HG03442 (cell line): ENCODE data around the gene EPOP.
A peak's percentile ranks its signal among the peaks of the same experiment; 100 is the strongest.

ENCODE experiments used
- ATAC-seq: cut with Tn5 transposase; IDR thresholded peaks from one replicate; pipeline ENCODE4 v1.9.1; 2021; ENCODE audit warnings: mild to moderate bottlenecking, moderate library complexity; ENCODE audit not compliant: unreplicated experiment

Gene EPOP

DNA sequence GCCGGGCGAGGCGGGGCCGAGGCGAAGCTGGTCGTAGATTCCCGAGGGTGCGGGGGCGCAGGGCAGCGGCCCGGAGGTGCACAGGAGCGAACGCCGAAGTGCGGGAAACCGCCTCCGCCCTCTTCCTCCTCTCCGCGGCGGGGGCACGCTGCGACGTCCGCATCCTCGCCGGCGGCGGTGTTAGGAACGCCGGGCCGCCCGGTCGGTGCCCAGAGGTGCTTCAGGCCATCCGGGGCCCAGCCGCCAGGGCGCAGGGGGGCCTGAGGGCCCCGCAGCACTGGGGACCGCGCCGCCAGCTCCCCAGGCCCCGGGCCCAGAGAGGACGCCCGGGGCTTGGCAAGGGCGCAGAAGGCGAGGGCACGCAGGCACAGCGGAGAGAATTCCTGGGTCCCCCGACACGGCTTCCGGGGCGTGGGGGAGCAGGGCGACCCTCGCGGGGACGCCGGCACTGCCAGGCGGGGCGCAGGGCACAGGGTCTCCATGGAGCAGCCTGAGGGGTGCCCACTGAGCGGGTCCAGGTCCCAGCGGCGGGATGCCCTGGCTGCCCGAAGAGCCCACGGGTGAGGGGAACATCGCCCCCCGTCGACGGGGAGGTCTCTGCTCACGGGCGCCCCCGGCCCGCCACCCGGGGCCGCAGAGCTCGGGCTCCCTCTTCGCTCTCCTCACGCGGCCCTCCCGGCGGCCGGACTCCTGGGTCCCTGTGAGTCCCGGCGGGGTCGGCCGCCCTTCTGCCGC lies 576 bp downstream of the EPOP start:
- ATAC-seq, result peak; percentile 23

DNA sequence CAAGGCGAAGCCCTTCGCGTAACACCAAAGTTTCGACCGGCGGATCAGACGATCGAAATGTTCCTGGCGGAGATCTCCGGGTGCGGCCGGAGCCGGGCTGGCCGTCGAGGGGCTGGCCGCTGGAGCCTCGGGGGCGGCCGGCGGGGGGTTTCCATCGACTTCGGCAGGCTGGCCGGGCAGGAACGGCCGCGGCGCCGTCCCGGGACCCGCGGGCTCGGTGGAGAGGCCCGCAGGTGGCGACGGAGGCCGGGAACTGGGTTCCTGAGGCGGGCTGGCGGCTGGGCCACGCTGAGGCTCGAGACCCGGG lies 1.1 kb downstream of the EPOP start:
- ATAC-seq, result no peak

DNA sequence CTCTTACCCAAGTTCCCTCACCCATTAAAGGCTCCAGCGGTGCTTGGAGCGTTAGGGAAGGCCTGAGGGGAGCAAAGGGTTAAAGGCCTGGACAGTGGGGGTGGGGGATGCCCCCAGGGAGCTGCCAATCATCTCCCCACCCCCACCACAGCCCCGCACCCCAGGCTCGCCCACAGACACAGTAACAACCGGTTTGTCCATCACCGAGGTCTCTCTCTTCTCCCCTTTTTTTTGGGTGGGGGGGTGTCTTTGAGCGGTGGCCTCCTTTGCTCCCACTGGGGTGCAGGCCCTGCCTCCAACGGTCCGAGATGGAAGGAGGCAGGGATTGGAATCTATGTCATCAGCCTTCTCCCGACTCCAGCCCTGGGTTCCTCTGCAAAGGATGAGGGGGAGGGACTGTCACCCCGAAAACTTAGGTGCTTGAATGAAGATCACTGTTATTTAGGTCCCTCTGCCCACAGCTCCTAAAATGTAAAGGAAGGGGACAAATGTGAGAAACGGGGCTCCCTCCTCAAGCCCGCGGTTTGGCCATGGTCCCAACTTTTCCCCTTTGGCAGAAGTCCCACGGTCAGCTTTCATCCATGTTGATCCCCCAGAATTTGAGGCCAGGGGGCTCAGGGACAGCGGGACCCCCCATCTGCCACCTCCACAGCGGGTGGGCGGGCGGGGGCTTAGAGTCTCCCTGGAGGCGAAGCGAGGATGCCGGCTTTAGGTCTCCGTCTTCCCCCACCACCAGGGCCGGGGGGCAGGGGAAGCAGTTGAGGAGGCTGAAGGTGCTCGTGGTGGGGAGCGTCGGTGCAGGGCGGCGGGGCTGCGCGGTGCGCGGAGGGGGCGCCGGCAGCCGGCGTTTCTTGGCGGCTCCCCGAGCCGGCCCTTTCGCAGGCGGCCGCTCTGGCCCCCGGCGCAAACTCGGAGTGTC lies 1.7 kb downstream of the EPOP start:
- no peak for ATAC-seq

DNA sequence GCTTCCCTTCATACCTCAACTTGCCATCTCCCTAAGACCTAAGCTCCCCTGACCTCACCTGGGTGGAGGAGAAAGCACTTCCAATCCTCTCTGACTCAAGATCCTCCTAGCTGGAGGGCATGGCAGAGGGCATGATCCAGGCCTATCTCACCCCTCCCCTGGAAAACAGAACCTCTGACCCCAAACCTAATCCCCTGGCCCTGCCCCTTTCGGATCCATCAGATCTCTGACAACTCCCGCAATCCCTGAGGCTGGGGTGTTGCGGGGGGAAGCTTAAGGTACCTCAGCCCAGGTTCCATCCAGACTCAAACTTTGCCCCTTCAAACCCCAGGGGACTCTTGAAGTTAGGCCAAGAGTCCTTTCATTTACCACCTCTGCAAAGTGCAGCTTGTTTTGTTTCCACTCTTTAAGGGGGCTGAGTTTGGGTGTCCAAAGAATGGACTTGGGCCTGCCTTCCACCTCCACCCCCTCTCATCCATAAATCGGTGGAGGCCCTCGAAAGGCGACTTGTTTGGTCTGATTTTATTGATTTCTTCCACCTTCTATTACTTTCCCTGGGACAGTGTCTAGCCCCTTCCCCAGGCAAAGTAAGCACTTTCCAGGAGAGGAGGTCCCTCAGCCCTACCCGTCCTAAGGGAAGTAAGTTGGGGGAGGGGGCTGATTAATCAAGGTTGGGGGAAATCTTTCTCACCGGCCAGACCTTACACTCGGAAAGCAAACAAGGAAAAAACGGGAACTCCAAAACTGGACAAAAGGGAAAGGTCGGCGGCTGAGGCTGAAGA lies 2.6 kb downstream of the EPOP start:
- ATAC-seq, result no peak

DNA sequence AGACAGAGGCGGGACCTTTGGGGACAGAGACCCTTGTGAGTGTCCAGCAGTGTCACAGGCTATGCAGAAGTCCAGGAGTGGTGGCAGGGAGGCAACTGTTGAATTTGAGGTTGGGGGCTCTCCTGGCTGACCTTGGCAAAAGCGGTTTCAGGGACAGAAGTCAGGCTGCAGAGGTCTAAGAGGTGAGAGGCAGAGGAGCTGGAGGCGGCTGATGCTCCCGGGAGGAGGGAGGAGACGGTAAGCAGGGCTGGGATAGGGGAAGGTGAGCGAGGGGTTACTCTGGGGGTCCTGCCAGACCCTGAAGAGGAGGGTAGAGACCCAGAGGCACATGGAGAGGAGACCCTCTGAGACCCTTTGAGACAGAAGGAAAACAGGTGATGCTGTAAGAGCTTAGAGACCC lies 5.2 kb downstream of the EPOP start:
- ATAC-seq, result no peak

DNA sequence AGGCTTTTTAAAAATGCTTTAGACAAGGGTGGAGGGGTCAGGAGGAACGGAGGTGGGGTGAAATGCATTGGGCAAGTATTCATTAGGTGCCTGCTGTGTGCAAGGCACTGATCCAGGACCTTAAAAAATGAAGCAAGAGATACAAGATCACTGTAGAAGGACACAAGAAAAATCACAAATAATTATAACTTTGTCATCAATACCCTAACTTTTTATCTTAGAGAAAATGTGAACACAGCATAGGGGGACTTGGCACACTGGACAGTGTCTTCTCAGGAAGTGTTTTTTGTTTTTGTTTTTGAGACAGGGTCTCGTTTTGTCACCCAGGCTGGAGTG lies 7.0 kb downstream of the EPOP start:
- no peak for ATAC-seq

- no peak for ATAC-seq
Measured at GRCh38 chr17:38667099-38667786, 7.5 kb downstream of the EPOP start.

DNA sequence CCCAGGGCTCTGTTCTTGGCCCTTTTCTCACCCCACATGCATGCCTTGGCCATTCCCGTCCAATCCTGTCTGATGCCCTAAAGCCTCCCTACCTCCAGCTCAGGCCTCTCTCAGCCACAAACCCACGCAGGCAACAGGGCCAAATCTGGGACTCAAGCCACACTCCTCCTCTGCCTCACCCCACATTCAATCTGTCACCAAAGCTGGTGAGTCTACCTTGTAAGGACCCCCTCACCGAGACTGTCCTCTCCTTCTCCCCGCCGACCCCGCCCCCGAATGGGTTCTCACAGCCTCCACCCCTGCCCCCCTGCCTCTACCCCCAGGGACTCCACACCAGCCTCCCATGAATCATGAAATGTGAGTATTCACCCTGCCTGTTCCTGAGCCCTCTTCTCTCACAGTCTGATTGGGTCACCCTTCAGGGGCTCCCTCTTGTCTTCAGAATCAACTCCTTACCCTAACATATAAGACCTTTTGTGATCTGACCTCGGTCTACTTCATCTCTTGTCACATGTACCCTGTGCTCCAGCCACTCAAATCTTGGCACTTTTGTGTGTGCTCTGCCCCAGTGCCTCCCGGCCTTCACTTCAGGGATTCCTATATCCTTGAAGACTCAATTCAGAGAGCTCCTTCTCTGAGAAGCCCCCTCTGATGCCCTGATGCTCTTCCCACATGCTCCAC lies 10.7 kb downstream of the EPOP start:
- no peak for ATAC-seq

- no peak for ATAC-seq
Measured at GRCh38 chr17:38663125-38663751, 11.5 kb downstream of the EPOP start.

DNA sequence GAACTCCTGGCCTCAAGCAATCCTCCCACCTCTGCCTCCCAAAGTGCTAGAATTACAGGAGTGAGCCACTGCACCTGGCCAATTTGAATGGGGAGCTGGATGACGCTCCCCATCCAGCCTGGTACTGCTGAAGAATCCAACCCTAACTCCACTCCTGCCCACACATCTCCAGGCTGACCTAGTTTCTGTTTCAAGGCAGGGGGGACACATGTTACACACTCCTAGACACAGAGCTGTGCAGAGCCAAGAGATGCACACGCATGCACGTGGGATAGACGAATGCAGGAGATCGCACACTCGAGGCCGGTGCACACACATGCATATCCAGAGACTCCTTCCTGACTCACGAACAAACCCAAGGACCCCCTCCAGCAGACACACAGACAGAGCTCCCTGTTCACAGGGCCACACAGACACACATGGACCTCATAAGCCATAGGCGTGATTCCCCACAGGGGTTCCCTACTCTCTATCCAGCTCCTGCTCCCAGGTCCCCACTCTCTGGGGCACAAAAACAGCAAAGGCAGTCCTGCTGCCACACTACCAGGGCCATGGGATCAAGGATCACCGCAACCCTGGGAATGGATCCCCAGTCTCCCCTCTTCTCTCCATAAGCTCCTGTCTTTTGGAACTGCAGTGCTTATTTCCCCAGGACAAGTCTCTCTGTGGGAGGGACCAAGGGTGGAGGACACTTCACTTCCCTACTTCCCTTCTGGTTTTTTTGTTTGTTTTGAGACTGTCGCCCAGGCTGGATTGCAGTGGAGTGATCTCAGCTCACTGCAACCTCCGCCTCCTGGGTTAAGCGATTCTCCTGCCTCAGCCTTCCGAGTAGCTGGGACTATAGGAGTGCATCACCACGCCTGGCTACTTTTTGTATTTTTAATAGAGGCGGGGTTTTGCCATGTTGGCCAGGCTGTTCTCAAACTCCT lies 14.4 kb downstream of the EPOP start:
- no peak for ATAC-seq

- ATAC-seq, result no peak
Measured at GRCh38 chr17:38659415-38659814, 15.3 kb downstream of the EPOP start.

- ATAC-seq, result no peak
Measured at GRCh38 chr17:38658741-38659345, 15.9 kb downstream of the EPOP start.

DNA sequence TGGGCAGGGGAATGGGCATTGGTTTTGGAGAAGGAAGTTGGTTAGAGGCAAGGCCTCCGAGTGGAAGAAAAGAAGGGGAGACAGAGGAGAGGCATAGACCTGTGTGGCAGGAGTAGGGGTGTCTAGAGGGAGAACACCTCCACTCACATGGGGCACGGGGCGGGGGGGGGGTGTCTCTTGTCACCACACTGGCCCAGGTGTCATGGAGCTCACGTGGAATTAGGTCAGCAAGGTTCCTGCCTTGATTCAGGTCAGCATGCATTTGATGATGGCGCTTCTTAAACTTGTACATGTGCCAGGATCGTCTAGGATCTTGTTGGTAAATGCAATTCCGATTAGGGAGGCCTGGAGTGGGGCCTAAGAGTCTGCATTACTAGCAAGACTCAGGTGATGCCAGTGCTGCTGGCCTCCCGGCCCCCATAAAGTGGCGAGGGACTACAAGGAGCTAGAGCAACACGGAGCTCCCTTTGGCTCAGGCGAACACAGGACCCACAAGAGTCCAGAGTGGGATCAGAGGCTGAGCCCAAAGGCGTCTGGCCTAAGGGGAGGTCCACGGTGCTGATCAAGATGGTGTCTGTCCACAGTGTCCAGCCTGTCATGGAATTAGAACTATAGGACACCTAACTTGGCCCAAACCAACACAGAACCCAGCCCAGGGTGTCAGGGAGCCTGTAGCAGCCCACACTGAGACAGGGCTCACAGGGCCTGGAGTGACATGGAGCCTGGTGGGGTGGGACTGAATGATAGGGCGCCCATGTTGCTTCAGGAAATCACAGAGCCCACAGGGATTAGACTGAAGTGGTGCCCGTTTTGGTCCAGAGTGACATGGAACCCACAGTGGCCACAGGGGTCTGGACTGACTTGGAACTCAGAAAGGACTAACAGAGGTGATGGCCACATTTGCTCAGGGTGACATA lies 16.7 kb downstream of the EPOP start:
- ATAC-seq, result no peak

GRCh38 chr17:38656959-38657823 lies 17.6 kb downstream of the EPOP start:
- no peak for ATAC-seq

- no peak for ATAC-seq
Measured at GRCh38 chr17:38654411-38655398, 20.1 kb downstream of the EPOP start.
